Stimulated activated CD8-positive, alpha-beta memory T cell treated with anti-CD3 and anti-CD28 coated beads, Interleukin-4, amount 100 ng/mL, for 24 hours (primary cell): Measurements from ENCODE around the gene EN1.

Source experiments
- DNase-seq: peaks from one replicate; pipeline ENCODE4 v3.0.0-alpha.2; 2020; ENCODE audit warnings: low read depth

Gene EN1

DNA sequence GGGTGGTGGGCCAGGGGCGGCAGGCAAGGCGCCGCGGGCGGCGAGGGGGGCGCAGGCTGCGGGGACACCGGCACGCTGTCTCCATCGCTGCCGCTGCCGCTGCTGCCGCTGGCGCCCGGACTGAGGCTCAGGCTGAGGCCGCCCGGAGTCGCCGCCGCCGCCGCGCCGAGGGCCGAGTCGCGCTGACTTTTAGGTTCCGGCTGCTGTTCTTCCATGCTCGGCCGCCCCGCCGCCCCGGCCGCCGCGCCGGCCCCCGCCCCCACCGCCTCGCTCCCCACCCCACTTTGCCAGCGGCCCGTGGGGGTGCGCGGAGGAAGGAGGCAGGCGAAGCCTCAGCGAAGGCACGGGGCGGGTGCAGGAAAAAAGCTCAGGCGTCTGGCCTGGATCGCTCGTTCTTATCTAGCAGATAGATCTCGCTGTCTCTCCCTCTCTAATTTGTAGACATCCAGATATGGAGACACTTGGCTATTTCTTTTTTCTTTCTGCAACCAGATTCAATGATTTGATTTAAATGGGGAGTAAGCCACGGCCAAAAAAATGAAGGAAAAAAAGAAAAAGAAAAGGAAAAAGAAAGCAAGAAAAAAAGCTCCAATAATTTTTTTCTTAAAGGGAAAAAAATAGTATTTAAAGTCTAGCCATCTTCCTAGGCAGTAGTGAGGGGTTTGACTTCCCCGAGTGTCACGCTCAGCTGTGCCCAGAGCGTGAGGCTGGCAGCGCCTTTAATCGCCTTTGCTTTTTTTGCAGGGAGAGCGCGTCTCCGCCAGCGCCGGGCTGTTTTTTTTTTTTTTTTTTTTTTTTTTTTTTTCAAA is at the start of gene EN1:
EN1 (minus strand) TSS at position 696 of the 809 bp plus-strand sequence; CDS start at position 215, 481 bp downstream.
- DNase-seq, result no peak

- DNase-seq, result no peak
Observed at GRCh38 chr2:118893100-118893499, 45.7 kb upstream of the EN1 start.

- no peak for DNase-seq
Observed at GRCh38 chr2:118889995-118890394, 42.5 kb upstream of the EN1 start.

DNA sequence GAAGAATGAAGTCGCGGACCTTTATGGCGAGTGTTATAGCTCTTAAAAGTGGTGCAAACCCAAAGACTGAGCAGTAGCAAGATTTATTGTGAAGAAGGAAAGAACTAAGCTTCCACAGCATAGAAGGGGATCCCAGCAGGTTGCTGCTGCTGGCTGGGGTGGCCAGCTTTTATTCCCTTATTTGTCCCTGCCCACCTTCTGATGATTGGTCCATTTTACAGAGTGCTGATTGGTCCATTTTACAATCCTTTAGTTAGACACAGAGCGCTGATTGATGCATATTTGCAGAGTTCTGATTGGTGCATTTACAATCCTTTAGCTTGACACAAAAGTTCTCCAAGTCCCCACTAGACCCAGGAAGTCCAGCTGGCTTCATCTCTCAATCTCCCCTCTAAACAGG is 36.3 kb upstream of the EN1 start:
- no peak for DNase-seq

- DNase-seq, result peak; percentile 24
Observed at GRCh38 chr2:118882693-118883336, 35.4 kb upstream of the EN1 start.

DNA sequence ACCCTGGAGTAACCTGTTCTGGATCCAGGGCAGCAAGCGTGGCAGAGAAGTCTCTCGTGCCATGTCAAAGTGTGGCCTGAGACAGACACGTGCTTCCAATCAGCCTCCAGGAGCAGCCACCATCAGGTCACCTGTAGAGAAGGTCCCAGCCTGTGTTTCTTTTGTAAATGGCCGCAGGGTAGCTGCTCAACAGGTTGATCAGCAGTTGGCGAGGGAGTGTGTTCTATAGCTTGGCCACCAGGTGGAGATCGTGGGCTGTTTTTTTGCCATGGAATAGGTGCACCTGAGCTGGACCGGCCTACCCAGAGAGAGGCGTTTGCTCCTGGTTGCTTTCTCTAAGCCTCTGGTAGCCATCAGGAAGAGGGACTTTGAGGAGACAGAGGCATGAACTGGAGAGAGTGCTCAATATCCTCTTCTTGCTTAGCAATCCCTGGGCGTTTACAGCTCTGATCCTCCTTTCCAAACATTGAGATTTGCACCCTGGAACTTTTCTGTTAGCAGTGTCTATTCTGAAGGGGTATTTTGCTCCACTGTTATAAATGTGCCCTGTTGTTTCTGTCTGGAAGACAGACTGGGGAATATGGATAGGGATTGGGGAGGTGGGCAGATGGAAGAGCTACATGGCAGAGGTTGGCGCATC is 34.2 kb upstream of the EN1 start:
- DNase-seq, result peak; percentile 34

DNA sequence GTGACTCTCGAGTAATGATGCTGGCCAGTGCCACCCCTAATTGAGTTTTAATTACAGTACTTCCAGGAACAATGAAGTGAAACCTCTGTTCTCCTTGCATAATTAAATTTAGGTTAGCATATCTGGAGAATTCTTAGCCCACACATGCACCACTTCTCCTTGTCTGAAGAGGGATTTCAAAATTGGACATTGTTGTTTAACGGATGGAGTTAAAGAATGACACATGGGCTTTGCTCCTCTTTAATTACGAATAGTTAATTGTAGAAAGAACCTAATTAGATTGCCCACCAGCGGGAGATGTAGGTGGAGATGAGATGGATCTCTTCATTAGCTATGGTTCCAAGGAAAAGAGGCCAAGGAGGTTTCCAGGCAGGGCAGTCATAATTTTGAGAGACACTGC is 33.1 kb upstream of the EN1 start:
- DNase-seq, result no peak

DNA sequence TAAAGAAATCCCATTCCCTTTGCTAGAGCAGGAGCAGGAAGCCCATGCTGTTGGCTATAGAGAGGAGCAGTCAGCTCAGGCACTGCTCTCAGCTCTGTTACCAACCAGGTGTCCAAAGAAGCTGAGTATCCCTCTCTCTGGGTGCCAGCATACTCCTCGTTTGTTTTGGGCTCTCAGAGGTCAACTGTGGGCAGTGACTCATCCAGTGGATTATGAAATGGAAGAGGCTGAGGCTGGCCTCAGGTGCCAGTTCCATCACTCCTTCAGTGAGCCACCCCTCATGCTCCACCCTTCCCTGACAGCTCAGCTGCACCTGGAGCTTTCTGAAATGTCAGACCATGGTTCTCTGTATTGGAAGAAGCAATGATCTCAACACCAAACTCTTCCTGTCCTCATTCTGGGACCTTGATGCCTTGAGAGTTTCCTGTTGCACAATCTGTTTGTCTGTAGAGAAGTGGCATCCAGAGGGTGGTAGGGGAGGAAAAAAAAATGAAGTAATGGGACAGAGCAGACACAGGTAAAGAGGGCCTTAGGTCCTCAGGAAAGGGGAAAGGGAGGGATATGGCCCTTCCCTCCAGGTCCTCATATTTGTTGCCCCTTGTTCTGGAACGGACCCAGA is 31.2 kb upstream of the EN1 start:
- no peak for DNase-seq

GRCh38 chr2:118875318-118875717 is 27.9 kb upstream of the EN1 start:
- no peak for DNase-seq

DNA sequence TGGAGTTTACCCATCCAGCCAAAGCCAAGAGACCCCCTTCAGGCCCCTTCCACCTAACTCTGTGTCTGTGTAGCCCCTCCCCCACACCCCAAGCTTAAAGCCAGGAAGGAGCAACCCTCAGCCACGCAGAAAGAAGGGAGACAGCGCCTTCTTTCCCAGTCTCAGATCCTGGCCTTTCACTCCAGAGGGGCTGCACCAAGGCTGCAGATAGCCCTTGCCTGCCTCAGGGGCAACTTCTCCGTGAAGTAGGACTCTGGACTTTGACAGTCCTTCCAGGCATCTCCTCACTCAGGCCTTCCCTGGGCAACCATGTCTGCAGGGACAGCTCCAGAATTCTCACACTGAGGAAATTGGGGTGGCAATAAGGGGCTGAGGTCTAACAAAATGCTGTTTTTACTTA is 26.9 kb upstream of the EN1 start:
- no peak for DNase-seq

DNA sequence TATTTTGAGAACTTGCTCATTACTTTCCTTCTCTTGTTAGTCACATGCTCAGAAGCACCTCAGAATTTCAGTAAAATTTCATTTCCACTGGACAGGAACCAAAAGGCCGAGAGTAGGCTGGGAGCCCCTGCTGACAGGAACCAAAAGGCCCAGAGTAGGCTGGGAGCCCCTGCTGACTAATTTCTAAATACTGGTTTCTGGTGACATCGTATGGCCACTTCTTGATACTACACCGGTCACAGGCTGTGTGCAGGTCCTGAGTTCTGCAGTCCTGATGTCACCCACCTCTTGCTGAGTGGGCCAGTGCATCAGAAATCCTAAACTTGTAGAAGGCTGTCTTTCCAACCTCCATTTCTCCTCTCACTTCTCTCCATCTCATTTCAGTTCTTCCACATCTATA is 17.7 kb upstream of the EN1 start:
- no peak for DNase-seq

GRCh38 chr2:118864207-118864606 is 16.8 kb upstream of the EN1 start:
- no peak for DNase-seq

- DNase-seq, result no peak
Observed at GRCh38 chr2:118861731-118862130, 14.3 kb upstream of the EN1 start.

DNA sequence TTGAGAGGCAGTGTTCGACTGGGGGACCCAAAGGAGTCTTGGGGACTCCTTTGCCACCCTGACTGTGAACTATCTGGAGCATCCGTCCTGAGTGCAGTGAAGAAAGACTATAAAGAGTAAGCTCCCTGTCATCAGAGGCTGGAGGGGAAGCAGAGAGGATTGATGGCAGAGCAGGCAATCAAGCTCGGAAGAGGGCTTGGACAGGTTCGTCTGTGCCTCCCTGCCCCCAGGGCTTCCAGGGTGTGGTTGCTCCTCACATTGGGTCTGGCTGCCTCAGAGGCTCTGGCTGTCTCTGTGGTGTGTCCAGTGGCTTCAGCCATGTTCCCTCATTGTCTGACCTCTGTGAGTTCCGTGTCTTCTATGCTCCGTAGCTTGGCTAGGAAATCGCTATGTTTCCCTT is 13.8 kb upstream of the EN1 start:
- no peak for DNase-seq

DNA sequence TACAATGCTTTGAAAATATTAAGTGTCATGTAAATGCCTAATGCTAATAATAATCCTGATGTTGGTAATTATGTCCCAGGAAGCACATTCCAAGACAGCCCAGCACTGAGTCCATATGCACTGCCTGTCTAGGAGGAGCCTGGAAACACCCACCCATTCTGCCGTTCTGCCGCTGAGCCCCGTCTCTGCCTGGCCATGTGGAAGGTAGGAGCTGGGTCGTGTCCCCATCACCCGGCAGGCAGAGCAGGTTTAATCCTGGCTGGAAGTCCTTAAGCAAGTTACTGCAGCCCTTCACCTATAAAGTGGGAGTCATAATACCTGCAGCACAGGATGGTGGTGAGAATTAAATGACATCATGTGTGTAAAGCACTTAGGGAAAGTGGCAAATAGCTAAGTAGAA is 13.1 kb upstream of the EN1 start:
- no peak for DNase-seq

GRCh38 chr2:118859157-118859770 is 11.8 kb upstream of the EN1 start:
- DNase-seq, result no peak

DNA sequence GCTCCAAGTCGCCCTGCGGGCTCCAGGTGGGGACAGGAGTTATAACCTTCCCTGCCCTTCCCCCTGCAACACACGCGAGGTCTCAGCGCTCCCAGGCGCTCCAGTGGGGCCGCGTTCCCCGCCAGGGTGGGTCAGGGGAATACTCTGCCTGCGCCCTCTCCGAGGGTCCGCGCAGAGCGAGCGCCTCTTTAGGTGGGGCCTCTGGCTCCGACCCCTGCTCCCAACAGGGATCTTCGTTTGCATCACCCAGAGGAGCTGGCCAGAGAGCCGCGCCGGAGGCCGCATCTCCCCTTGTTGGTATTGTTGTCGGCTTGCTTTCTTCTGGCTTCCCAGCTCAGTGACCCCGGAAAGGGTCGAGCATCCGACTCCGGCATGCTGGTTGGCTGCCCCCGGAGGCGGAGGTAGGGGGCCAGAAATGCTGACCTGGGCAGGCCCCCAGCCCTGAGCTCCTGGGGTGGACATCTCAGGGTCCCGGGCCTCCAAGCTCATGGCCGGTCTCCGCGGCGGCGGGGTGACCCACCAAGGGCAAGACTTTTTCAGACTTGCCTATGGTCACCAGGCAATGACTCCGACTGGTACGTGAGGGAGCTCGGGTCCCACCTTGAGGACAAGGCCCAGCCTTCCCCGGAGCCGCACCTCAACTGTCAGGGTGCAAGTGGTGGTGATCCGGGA is 11.2 kb upstream of the EN1 start:
- DNase-seq, result no peak

- no peak for DNase-seq
Observed at GRCh38 chr2:118857677-118858484, 10.4 kb upstream of the EN1 start.

- DNase-seq, result no peak
Observed at GRCh38 chr2:118856978-118857676, 9.7 kb upstream of the EN1 start.

DNA sequence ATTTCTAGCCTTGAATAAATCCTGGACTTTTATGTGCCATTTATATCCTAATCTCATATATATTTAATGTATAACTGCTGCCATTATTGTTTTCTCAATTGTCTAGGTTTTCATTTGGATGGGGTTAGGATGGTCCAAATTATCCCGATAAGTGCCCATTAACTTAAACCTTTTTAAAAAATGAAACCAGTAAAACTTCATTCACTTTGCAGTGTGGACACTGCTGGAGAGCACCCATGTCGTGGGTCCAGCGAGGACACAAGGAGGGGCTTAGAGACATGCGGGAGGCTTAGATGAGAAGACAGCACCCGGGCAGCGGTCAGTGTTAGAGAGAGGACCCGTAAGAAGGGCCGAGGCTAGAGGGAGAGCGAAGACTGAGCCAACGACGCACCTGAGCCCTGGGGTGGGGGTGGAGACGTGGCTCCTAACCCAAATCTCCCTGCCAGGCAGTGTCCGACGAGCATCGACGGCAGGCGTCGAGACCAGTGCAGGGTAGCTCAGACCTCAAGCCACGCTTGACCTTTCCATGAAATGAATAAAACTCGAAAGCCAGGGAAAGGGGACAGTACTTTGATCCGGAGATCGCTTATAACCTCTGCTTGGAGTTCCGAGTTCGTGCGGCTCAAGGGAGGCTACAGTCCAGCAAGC is 9.0 kb upstream of the EN1 start:
- no peak for DNase-seq
